Endodermal cell (in vitro differentiated cells): Measurements from ENCODE around the gene RIMS4. TPM values are rescaled to one million over a fixed set of nuclear protein-coding genes. Genes with fewer than 3 reads are reported as not detected.

Source experiments
- DNase-seq: peaks from one replicate; pipeline ENCODE4 v3.0.0-alpha.2; 2017
- H3K27ac ChIP-seq: 2 replicates; pipeline ENCODE4 v1.5.1; 2013; ENCODE audit warnings: mild to moderate bottlenecking, low read depth, low read length, moderate library complexity
- H3K27me3 ChIP-seq: 2 replicates; pipeline ENCODE4 v1.6.1; 2013; ENCODE audit warnings: mild to moderate bottlenecking, low read length, moderate library complexity; ENCODE audit not compliant: insufficient read depth, control insufficient read depth, poor library complexity, severe bottlenecking
- H3K36me3 ChIP-seq: 2 replicates; pipeline ENCODE4 v1.7.0; 2013; ENCODE audit warnings: mild to moderate bottlenecking, low read length, moderate library complexity; ENCODE audit not compliant: control insufficient read depth, insufficient read depth
- H3K4me1 ChIP-seq: one replicate; pipeline ENCODE4 v1.7.0; 2013; ENCODE audit warnings: low read length; ENCODE audit not compliant: control insufficient read depth, insufficient read depth
- H3K4me3 ChIP-seq: 2 replicates; pipeline ENCODE4 v1.5.1; 2013; ENCODE audit warnings: mild to moderate bottlenecking, low read length, moderate library complexity
- H3K9ac ChIP-seq: 2 replicates; pipeline ENCODE4 v1.6.1; 2013; ENCODE audit warnings: mild to moderate bottlenecking, low read length, moderate library complexity; ENCODE audit not compliant: poor library complexity, severe bottlenecking; ENCODE audit errors: extremely low read depth
- H3K9me3 ChIP-seq: 2 replicates; pipeline ENCODE4 v1.6.1; 2013; ENCODE audit warnings: mild to moderate bottlenecking, low read length, moderate library complexity; ENCODE audit not compliant: control insufficient read depth
- H3K27ac Mint-ChIP-seq: 2 replicates; pipeline ENCODE4 v1.8.0; 2020; ENCODE audit warnings: mixed read lengths
- H3K27me3 Mint-ChIP-seq: 2 replicates; pipeline ENCODE4 v1.8.0; 2021; ENCODE audit warnings: mild to moderate bottlenecking, mixed read lengths; ENCODE audit not compliant: insufficient read depth
- H3K36me3 Mint-ChIP-seq: 2 replicates; pipeline ENCODE4 v1.8.0; 2020; ENCODE audit warnings: low read depth, mixed read lengths
- H3K4me1 Mint-ChIP-seq: 2 replicates; pipeline ENCODE4 v1.8.0; 2020; ENCODE audit warnings: mixed read lengths
- H3K4me3 Mint-ChIP-seq: 2 replicates; pipeline ENCODE4 v1.8.0; 2020; ENCODE audit warnings: mild to moderate bottlenecking, moderate library complexity, mixed read lengths
- H3K9me3 Mint-ChIP-seq: 2 replicates; pipeline ENCODE4 v1.8.0; 2020; ENCODE audit warnings: mild to moderate bottlenecking, mixed read lengths
- WGBS, 2 experiments: methylation state at CpG; one replicate each; pipeline versions ENCODE4 v1.1.5 to v1.1.7; 2013; ENCODE audit warnings: missing lambda C conversion rate in 2 of 2, mixed read lengths in 1 of 2; ENCODE audit not compliant: insufficient coverage in 1 of 2, insufficient read length in 1 of 2; 5-methylcytosine and 5-hydroxymethylcytosine counted together
- total RNA-seq, 2 donors: library from RNA; stranded (reverse); fragmentation: NEBNext Ultra II Directional in 1 of 2; extraction: Animal tissue kit (Norgen Biotek cat#: 25700) in 1 of 2; gene quantifications; 2 replicates in 1 of 2; 3 replicates in 1 of 2; pipeline ENCODE4 v1.2.1, GENCODE V29; 2021
- TF ChIP-seq, protein P1 (sequence below): fragments of 200-600 bp; sonication (generic); conservative IDR thresholded peaks from 2 replicates; pipeline ENCODE4 v1.5.0; 2021; ENCODE audit warnings: antibody characterized with exemption, mild to moderate bottlenecking

RIMS4 gene
- total RNA-seq, 2 donors from 2014 or later: 4.3 to 13.0 TPM

DNA sequence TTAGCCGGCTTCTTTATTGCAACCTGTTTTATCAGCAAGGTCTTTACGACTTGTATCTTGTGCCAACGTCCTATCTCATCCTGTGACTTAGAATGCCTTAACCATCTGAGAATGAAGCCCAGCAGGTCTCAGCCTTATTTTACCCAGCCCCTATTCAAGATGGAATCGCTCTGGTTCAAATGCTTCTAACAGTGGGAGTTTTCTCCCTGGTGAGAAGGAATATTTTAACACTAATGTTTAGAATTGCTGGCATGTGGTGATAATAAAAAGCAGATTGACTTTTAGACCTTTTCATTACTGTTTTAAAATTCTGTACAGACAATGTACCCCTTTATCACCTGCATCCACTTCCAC is 74.6 kb downstream of the RIMS4 start:
- no peak for DNase-seq
- Histone ChIP-seq H3K9ac (no peak overlapping the region), H3K27me3 (no peaks in the 10 kb centered on the region), H3K27ac (no peak overlapping the region), H3K36me3 (no peaks in the 10 kb centered on the region), H3K4me3 (no peak overlapping the region), H3K9me3 (peaks cover 7% of the 10 kb centered on the region), H3K4me1 (peaks cover 3% of the 10 kb centered on the region)
- H3K27me3 Mint-ChIP-seq: peaks cover 5% of the 10 kb centered on the region
- H3K9me3 Mint-ChIP-seq: no peaks in the 10 kb centered on the region
- 91 to 93% methylated on average over 3 to 4 of the region's 4 CpGs for WGBS, 2 experiments
- peaks cover 20% of the 10 kb centered on the region for H3K4me1 Mint-ChIP-seq
- no peaks in the 10 kb centered on the region for H3K36me3 Mint-ChIP-seq
- peak overlapping the region; percentile 76 for H3K27ac Mint-ChIP-seq
- TF ChIP-seq, protein P1, sequence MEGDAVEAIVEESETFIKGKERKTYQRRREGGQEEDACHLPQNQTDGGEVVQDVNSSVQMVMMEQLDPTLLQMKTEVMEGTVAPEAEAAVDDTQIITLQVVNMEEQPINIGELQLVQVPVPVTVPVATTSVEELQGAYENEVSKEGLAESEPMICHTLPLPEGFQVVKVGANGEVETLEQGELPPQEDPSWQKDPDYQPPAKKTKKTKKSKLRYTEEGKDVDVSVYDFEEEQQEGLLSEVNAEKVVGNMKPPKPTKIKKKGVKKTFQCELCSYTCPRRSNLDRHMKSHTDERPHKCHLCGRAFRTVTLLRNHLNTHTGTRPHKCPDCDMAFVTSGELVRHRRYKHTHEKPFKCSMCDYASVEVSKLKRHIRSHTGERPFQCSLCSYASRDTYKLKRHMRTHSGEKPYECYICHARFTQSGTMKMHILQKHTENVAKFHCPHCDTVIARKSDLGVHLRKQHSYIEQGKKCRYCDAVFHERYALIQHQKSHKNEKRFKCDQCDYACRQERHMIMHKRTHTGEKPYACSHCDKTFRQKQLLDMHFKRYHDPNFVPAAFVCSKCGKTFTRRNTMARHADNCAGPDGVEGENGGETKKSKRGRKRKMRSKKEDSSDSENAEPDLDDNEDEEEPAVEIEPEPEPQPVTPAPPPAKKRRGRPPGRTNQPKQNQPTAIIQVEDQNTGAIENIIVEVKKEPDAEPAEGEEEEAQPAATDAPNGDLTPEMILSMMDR: no peak
- H3K4me3 Mint-ChIP-seq: no peak overlapping the region

DNA sequence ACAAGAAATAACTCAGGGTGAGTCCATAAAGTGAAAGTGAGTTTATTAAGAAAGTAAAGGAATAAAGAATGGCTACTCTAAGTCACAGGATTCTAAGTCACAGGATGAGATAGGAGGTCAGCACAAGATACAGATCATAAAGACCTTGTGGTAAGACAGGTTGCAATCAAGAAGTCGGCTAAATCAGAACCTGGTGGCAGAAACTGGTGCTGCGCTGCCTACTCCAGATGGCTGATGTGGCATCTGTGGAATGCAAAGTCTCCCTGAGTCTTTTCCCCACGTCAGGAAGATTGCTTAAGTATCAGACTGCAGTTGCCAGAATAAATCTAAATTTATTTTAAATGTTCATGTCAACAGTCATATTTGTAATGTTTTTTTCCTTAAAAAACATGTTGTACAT is 75.4 kb downstream of the RIMS4 start:
- TF ChIP-seq, protein P1: peak; percentile 64
- no peak overlapping the region for H3K4me3 Mint-ChIP-seq
- no peak overlapping the region for H3K27ac Mint-ChIP-seq
- Histone ChIP-seq H3K27me3 (no peaks in the 10 kb centered on the region), H3K27ac (no peak overlapping the region), H3K9me3 (peaks cover 7% of the 10 kb centered on the region), H3K4me1 (peaks cover 3% of the 10 kb centered on the region), H3K9ac (no peak overlapping the region), H3K4me3 (no peak overlapping the region), H3K36me3 (no peaks in the 10 kb centered on the region)
- H3K9me3 Mint-ChIP-seq: no peaks in the 10 kb centered on the region
- peak; percentile 83 for DNase-seq
- H3K4me1 Mint-ChIP-seq: peaks cover 20% of the 10 kb centered on the region
- no peaks in the 10 kb centered on the region for H3K36me3 Mint-ChIP-seq
- no peaks in the 10 kb centered on the region for H3K27me3 Mint-ChIP-seq
- WGBS, 2 experiments: 88 to 100% methylated on average over 2 to 3 of the region's 3 CpGs

DNA sequence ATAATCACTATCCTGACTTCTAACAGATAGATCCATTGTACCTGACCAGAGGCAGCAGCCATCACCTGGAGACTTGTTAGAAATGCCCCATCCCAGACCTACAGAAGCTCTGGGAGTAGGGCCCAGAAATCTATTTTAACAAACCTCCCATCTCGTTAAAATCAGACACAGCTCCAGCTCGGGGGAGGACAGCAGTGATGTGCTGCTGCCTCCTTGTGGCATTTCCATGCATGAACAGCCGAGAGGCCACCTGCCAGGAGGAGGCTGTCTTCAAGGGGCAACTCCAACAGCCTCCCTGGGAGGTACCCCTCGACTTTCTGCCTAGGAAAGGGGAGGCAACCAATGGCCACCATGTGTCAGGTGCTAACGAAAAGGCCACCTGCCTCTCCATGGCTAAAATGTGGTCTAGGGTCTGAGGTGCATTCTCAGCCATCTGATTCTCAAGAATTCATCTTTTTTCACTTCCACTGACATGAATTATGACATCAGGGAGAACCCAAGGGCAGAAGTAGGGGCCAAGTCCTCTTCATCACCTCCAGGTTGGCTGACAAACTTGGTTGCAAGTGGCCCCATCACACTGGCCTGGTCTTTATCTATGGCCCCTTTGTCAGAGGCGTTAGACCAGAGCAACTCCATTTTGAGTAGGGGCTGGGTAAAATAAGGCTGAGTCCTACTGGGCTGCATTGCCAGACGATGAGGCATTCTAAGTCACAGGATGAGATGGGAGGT is 76.8 kb downstream of the RIMS4 start:
- Histone ChIP-seq H3K4me3 (no peak overlapping the region), H3K36me3 (no peaks in the 10 kb centered on the region), H3K27ac (no peak overlapping the region), H3K4me1 (peaks cover 12% of the 10 kb centered on the region), H3K9ac (no peak overlapping the region), H3K9me3 (peaks cover 7% of the 10 kb centered on the region), H3K27me3 (no peaks in the 10 kb centered on the region)
- Mint-ChIP-seq H3K27me3 (no peaks in the 10 kb centered on the region), H3K27ac (no peak overlapping the region), H3K36me3 (no peaks in the 10 kb centered on the region), H3K9me3 (no peaks in the 10 kb centered on the region), H3K4me3 (no peak overlapping the region), H3K4me1 (peaks cover 32% of the 10 kb centered on the region)
- TF ChIP-seq, protein P1: peak; percentile 94
- DNase-seq: peak; percentile 92
- 41 to 69% methylated on average over 3 to 7 of the region's 7 CpGs for WGBS, 2 experiments
